Dendritic cell treated with granulocyte-macrophage colony-stimulating factor and Interleukin-4, amounts not matched to agents 40 ng/mL and 50 ng/mL, for 4 days (primary cell): ENCODE measurements around the gene ANKRD13B.
A peak's percentile ranks its signal among the peaks of the same experiment; 100 is the strongest.

Source experiments
- H3K27ac Mint-ChIP-seq: one replicate; pipeline ENCODE4 v1.8.0; 2022; ENCODE audit warnings: mild to moderate bottlenecking, mixed read lengths
- H3K27me3 Mint-ChIP-seq: one replicate; pipeline ENCODE4 v1.8.0; 2022; ENCODE audit warnings: mild to moderate bottlenecking, mixed read lengths
- H3K36me3 Mint-ChIP-seq: one replicate; pipeline ENCODE4 v1.8.0; 2022; ENCODE audit warnings: low read depth, mixed read lengths
- H3K4me1 Mint-ChIP-seq: one replicate; pipeline ENCODE4 v1.8.0; 2022; ENCODE audit warnings: low read depth, mixed read lengths
- H3K4me3 Mint-ChIP-seq: one replicate; pipeline ENCODE4 v1.8.0; 2022; ENCODE audit warnings: mild to moderate bottlenecking, moderate library complexity, mixed read lengths
- H3K9me3 Mint-ChIP-seq: one replicate; pipeline ENCODE4 v1.8.0; 2022; ENCODE audit warnings: mixed read lengths
- intact Hi-C: fragments of 100-400 bp; cut with micrococcal nuclease; formaldehyde crosslinking; loops from one replicate; pipeline ENCODE4 v1.15.0; 2022

Gene ANKRD13B

GRCh38 chr17:29618272-29619065 lies 25.5 kb downstream of the ANKRD13B start:
- H3K9me3 Mint-ChIP-seq, result no peaks in the 10 kb centered on the region
- H3K27me3 Mint-ChIP-seq, result peaks cover 92% of the 10 kb centered on the region
- intact Hi-C loops, result loop anchor here (10.0 kb wide), 1 partner anchor 54 kb away; the partner anchor contains the start of genes ABHD15 and TP53I13
- H3K4me3 Mint-ChIP-seq, result peak overlapping the region; percentile 61
- peaks cover 66% of the 10 kb centered on the region for H3K4me1 Mint-ChIP-seq
- no peaks in the 10 kb centered on the region for H3K36me3 Mint-ChIP-seq
- no peak overlapping the region for H3K27ac Mint-ChIP-seq

- peaks cover 60% of the 10 kb centered on the region for H3K4me1 Mint-ChIP-seq
- H3K27ac Mint-ChIP-seq, result no peak overlapping the region
- H3K4me3 Mint-ChIP-seq, result no peak overlapping the region
- H3K27me3 Mint-ChIP-seq, result peaks cover 92% of the 10 kb centered on the region
- H3K9me3 Mint-ChIP-seq, result no peaks in the 10 kb centered on the region
- intact Hi-C loops, result loop anchor here (10.0 kb wide), 1 partner anchor 54 kb away; the partner anchor contains the start of genes ABHD15 and TP53I13
- no peaks in the 10 kb centered on the region for H3K36me3 Mint-ChIP-seq
Observed at GRCh38 chr17:29619251-29619650, 26.3 kb downstream of the ANKRD13B start.

GRCh38 chr17:29620271-29620670 lies 27.3 kb downstream of the ANKRD13B start:
- peaks cover 86% of the 10 kb centered on the region for H3K27me3 Mint-ChIP-seq
- intact Hi-C loops, result no loop called here
- peaks cover 50% of the 10 kb centered on the region for H3K4me1 Mint-ChIP-seq
- H3K9me3 Mint-ChIP-seq, result no peaks in the 10 kb centered on the region
- H3K27ac Mint-ChIP-seq, result no peak overlapping the region
- H3K4me3 Mint-ChIP-seq, result no peak overlapping the region
- peaks cover 1% of the 10 kb centered on the region for H3K36me3 Mint-ChIP-seq

- Mint-ChIP-seq H3K4me3 (no peak overlapping the region), H3K4me1 (peaks cover 49% of the 10 kb centered on the region), H3K27me3 (peaks cover 81% of the 10 kb centered on the region), H3K27ac (no peak overlapping the region), H3K9me3 (no peaks in the 10 kb centered on the region), H3K36me3 (peaks cover 8% of the 10 kb centered on the region)
- intact Hi-C loops, result no loop called here
Observed at GRCh38 chr17:29620779-29621500, 28.0 kb downstream of the ANKRD13B start.

GRCh38 chr17:29621751-29622194 lies 28.8 kb downstream of the ANKRD13B start:
- Mint-ChIP-seq H3K27me3 (peaks cover 73% of the 10 kb centered on the region), H3K27ac (no peak overlapping the region), H3K4me3 (peak overlapping the region; percentile 72), H3K4me1 (peaks cover 41% of the 10 kb centered on the region), H3K36me3 (peaks cover 16% of the 10 kb centered on the region), H3K9me3 (no peaks in the 10 kb centered on the region)
- intact Hi-C loops, result no loop called here

GRCh38 chr17:29622337-29623282 lies 29.7 kb downstream of the ANKRD13B start, which contains the start of gene CORO6:
Gene CORO6 (minus strand): TSS chr17:29622912. CDS start chr17:29621421, 1,491 bp downstream.
- Mint-ChIP-seq H3K9me3 (no peaks in the 10 kb centered on the region), H3K27ac (no peak within 1 kb of the TSS), H3K4me1 (peaks cover 39% of the 10 kb centered on the region), H3K4me3 (peak within 1 kb of the TSS; percentile 72), H3K27me3 (peaks cover 64% of the 10 kb centered on the region), H3K36me3 (peaks cover 22% of the 10 kb centered on the region)
- intact Hi-C loops, result no loop called here

GRCh38 chr17:29623283-29623647 lies 30.3 kb downstream of the ANKRD13B start:
- Mint-ChIP-seq H3K4me1 (peaks cover 38% of the 10 kb centered on the region), H3K4me3 (peak overlapping the region; percentile 72), H3K36me3 (peaks cover 22% of the 10 kb centered on the region), H3K27me3 (peaks cover 60% of the 10 kb centered on the region), H3K27ac (no peak overlapping the region), H3K9me3 (no peaks in the 10 kb centered on the region)
- intact Hi-C loops, result no loop called here

- H3K27me3 Mint-ChIP-seq, result peaks cover 47% of the 10 kb centered on the region
- H3K4me1 Mint-ChIP-seq, result peaks cover 42% of the 10 kb centered on the region
- intact Hi-C loops, result no loop called here
- H3K36me3 Mint-ChIP-seq, result peaks cover 33% of the 10 kb centered on the region
- no peak overlapping the region for H3K4me3 Mint-ChIP-seq
- H3K27ac Mint-ChIP-seq, result no peak overlapping the region
- no peaks in the 10 kb centered on the region for H3K9me3 Mint-ChIP-seq
Observed at GRCh38 chr17:29624586-29624985, 31.7 kb downstream of the ANKRD13B start.

- peaks cover 42% of the 10 kb centered on the region for H3K4me1 Mint-ChIP-seq
- peaks cover 42% of the 10 kb centered on the region for H3K27me3 Mint-ChIP-seq
- no peak overlapping the region for H3K27ac Mint-ChIP-seq
- intact Hi-C loops, result no loop called here
- H3K36me3 Mint-ChIP-seq, result peaks cover 38% of the 10 kb centered on the region
- no peaks in the 10 kb centered on the region for H3K9me3 Mint-ChIP-seq
- no peak overlapping the region for H3K4me3 Mint-ChIP-seq
Observed at GRCh38 chr17:29625037-29625750, 32.3 kb downstream of the ANKRD13B start.

GRCh38 chr17:29627951-29628350 lies 35.0 kb downstream of the ANKRD13B start:
- Mint-ChIP-seq H3K27ac (no peak overlapping the region), H3K27me3 (peaks cover 14% of the 10 kb centered on the region), H3K4me3 (no peak overlapping the region), H3K9me3 (no peaks in the 10 kb centered on the region), H3K4me1 (peaks cover 33% of the 10 kb centered on the region), H3K36me3 (peaks cover 65% of the 10 kb centered on the region)
- intact Hi-C loops, result no loop called here

GRCh38 chr17:29628644-29629043 lies 35.7 kb downstream of the ANKRD13B start:
- peaks cover 67% of the 10 kb centered on the region for H3K36me3 Mint-ChIP-seq
- H3K4me1 Mint-ChIP-seq, result peaks cover 26% of the 10 kb centered on the region
- H3K9me3 Mint-ChIP-seq, result no peaks in the 10 kb centered on the region
- no peak overlapping the region for H3K27ac Mint-ChIP-seq
- H3K4me3 Mint-ChIP-seq, result no peak overlapping the region
- intact Hi-C loops, result no loop called here
- peaks cover 7% of the 10 kb centered on the region for H3K27me3 Mint-ChIP-seq

- Mint-ChIP-seq H3K4me1 (peaks cover 26% of the 10 kb centered on the region), H3K9me3 (no peaks in the 10 kb centered on the region), H3K36me3 (peaks cover 79% of the 10 kb centered on the region), H3K4me3 (no peak overlapping the region), H3K27ac (no peak overlapping the region), H3K27me3 (no peaks in the 10 kb centered on the region)
- intact Hi-C loops, result no loop called here
Observed at GRCh38 chr17:29629839-29630238, 36.9 kb downstream of the ANKRD13B start.

- Mint-ChIP-seq H3K36me3 (peaks cover 82% of the 10 kb centered on the region), H3K27ac (no peak overlapping the region), H3K4me1 (peaks cover 23% of the 10 kb centered on the region), H3K9me3 (no peaks in the 10 kb centered on the region), H3K4me3 (no peak overlapping the region), H3K27me3 (no peaks in the 10 kb centered on the region)
- intact Hi-C loops, result no loop called here
Observed at GRCh38 chr17:29630630-29631193, 37.8 kb downstream of the ANKRD13B start.
